Measurements from ENCODE around the gene LRP5. TPM values are rescaled to one million over a fixed set of nuclear protein-coding genes. Genes with fewer than 3 reads are reported as not detected.

Gene LRP5
- polyA plus RNA-seq, 1 donor (not counting 4 experiments of a cell fraction or from before 2014, with no cell fraction given) = 6.6 TPM

DNA sequence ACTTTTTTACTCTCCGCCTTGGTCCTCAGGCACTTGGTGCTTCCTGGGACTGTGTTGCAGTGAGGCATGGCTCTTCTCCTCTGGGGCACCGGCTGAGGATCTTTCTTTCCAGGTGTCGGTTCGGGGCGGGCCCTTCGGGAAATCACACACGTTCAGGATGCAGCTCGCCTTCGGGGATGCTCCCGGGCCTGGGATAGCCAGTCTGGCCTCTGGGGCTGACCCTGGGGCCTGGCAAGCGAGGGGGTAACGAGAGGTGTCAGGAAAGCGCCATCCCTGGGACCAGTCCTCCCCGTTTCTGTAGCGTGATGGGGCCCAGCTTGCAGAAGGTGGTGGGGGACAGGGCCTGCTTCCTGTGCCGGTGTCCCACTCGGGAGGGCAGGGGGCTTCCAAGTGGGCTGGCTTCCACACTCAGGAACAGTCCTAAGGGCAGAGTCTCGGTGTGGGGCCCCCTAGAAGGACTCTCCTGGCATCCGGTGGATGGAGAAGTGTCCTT is 53.6 kb downstream of the LRP5 start:
- no peak overlapping the region for H3K4me3 ChIP-seq (ENCODE audit: control insufficient read depth in 2 of 3, extremely low read depth in 1 of 3, insufficient read depth in 2 of 3, low read depth in 1 of 3, low read length in 3 of 3)
- no peaks in the 10 kb centered on the region for H3K27me3 ChIP-seq (ENCODE audit: control insufficient read depth, extremely low read depth, insufficient read depth, low read length)
- H3K4me2 ChIP-seq (ENCODE audit: control insufficient read depth, extremely low read depth, insufficient read depth, low read depth, low read length) = no peak overlapping the region
- no peaks in the 10 kb centered on the region for H3K79me2 ChIP-seq (ENCODE audit: control insufficient read depth, insufficient read depth, low read length)
- H3K9ac ChIP-seq (ENCODE audit: control insufficient read depth, extremely low read depth, insufficient read depth, low read length) = no peak overlapping the region
- dilution Hi-C loops (cut with MboI; ENCODE audit: extremely low pct_ligation_motif_present, low sequenced_read_pairs) = no loop called here
- no peaks in the 10 kb centered on the region for H3K9me3 ChIP-seq (ENCODE audit: control insufficient read depth, low read depth, low read length)
- DNase-seq (ENCODE audit: low read depth, low spot score) (no peak), FAIRE-seq (no peak)
- no peaks in the 10 kb centered on the region for H4K20me1 ChIP-seq (ENCODE audit: control insufficient read depth, extremely low read depth, insufficient read depth, low read length)
- no peaks in the 10 kb centered on the region for H3K9me1 ChIP-seq (ENCODE audit: control insufficient read depth, extremely low read depth, insufficient read depth, low read length)
- H3K27ac ChIP-seq (ENCODE audit: control insufficient read depth, insufficient read depth, low read length) = no peak overlapping the region
- H3K4me1 ChIP-seq (ENCODE audit: control insufficient read depth, extremely low read depth, insufficient read depth, low read length) = no peaks in the 10 kb centered on the region
- no peak overlapping the region for H2AFZ ChIP-seq (ENCODE audit: control insufficient read depth, low read length)
- TF ChIP-seq, protein P1, sequence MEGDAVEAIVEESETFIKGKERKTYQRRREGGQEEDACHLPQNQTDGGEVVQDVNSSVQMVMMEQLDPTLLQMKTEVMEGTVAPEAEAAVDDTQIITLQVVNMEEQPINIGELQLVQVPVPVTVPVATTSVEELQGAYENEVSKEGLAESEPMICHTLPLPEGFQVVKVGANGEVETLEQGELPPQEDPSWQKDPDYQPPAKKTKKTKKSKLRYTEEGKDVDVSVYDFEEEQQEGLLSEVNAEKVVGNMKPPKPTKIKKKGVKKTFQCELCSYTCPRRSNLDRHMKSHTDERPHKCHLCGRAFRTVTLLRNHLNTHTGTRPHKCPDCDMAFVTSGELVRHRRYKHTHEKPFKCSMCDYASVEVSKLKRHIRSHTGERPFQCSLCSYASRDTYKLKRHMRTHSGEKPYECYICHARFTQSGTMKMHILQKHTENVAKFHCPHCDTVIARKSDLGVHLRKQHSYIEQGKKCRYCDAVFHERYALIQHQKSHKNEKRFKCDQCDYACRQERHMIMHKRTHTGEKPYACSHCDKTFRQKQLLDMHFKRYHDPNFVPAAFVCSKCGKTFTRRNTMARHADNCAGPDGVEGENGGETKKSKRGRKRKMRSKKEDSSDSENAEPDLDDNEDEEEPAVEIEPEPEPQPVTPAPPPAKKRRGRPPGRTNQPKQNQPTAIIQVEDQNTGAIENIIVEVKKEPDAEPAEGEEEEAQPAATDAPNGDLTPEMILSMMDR (optimal IDR thresholded peaks at IDR 0.05 in 1 of 3, IDR thresholded peaks at IDR 0.05 in 1 of 3, conservative IDR thresholded peaks at IDR 0.05 in 1 of 3; ENCODE audit: extremely low read depth in 1 of 3, insufficient read depth in 2 of 3, low read length in 3 of 3) = no peak
- no peak for TF ChIP-seq EZH2 (IDR thresholded peaks at IDR 0.05; ENCODE audit: low read length)
- peaks cover 6 to 7% of the 10 kb centered on the region in 2 experiments for H3K36me3 ChIP-seq (ENCODE audit: control insufficient read depth in 2 of 2, extremely low read depth in 1 of 2, insufficient read depth in 2 of 2, low read length in 2 of 2)

DNA sequence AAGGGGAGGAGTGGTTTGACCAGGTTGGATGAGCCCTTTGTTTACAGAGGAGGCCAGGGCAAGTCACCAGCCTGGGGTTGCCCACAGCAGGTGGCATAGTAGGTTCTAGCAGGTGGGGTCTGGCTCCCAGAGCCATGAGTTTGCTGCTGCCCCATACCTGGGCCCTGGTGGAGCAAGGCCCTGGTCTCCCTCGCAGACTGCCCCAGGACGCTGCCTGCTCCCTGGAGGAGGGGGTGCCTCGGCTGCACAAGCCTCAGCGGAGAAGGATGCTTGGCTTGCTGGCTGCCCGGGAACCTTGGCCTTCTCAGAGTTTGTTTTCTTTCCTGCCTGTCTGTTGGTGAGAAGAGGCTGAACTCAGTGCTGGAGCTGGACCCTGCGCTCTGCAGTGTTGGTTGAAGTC is 54.9 kb downstream of the LRP5 start:
- H3K4me2 ChIP-seq (ENCODE audit: control insufficient read depth, extremely low read depth, insufficient read depth, low read depth, low read length) = no peak overlapping the region
- H3K27me3 ChIP-seq (ENCODE audit: control insufficient read depth, extremely low read depth, insufficient read depth, low read length) = no peaks in the 10 kb centered on the region
- no peaks in the 10 kb centered on the region for H4K20me1 ChIP-seq (ENCODE audit: control insufficient read depth, extremely low read depth, insufficient read depth, low read length)
- dilution Hi-C loops (cut with MboI; ENCODE audit: extremely low pct_ligation_motif_present, low sequenced_read_pairs) = no loop called here
- H3K4me1 ChIP-seq (ENCODE audit: control insufficient read depth, extremely low read depth, insufficient read depth, low read length) = no peaks in the 10 kb centered on the region
- peaks cover 7 to 9% of the 10 kb centered on the region in 2 experiments for H3K36me3 ChIP-seq (ENCODE audit: control insufficient read depth in 2 of 2, extremely low read depth in 1 of 2, insufficient read depth in 2 of 2, low read length in 2 of 2)
- no peak overlapping the region for H3K27ac ChIP-seq (ENCODE audit: control insufficient read depth, insufficient read depth, low read length)
- DNase-seq (ENCODE audit: low read depth, low spot score) = no peak
- no peak overlapping the region for H3K4me3 ChIP-seq (ENCODE audit: control insufficient read depth in 2 of 3, extremely low read depth in 1 of 3, insufficient read depth in 2 of 3, low read depth in 1 of 3, low read length in 3 of 3)
- H3K9ac ChIP-seq (ENCODE audit: control insufficient read depth, extremely low read depth, insufficient read depth, low read length) = no peak overlapping the region
- H2AFZ ChIP-seq (ENCODE audit: control insufficient read depth, low read length) = no peak overlapping the region
- TF ChIP-seq, protein P1 (optimal IDR thresholded peaks at IDR 0.05 in 1 of 3, IDR thresholded peaks at IDR 0.05 in 1 of 3, conservative IDR thresholded peaks at IDR 0.05 in 1 of 3; ENCODE audit: extremely low read depth in 1 of 3, insufficient read depth in 2 of 3, low read length in 3 of 3) = no peak
- TF ChIP-seq EZH2 (IDR thresholded peaks at IDR 0.05; ENCODE audit: low read length) = no peak
- FAIRE-seq = no peak
- no peaks in the 10 kb centered on the region for H3K9me1 ChIP-seq (ENCODE audit: control insufficient read depth, extremely low read depth, insufficient read depth, low read length)
- H3K9me3 ChIP-seq (ENCODE audit: control insufficient read depth, low read depth, low read length) = no peaks in the 10 kb centered on the region
- no peaks in the 10 kb centered on the region for H3K79me2 ChIP-seq (ENCODE audit: control insufficient read depth, insufficient read depth, low read length)

Measured in keratinocyte (primary cell).